ENCODE measurements around the gene CHI3L1.

GRCh38 chr1:203152158-203153034, 34.1 kb downstream of the CHI3L1 start:
- TF ChIP-seq SP1 (IDR thresholded peaks at IDR 0.05), result no peak
- TF ChIP-seq, protein P1, sequence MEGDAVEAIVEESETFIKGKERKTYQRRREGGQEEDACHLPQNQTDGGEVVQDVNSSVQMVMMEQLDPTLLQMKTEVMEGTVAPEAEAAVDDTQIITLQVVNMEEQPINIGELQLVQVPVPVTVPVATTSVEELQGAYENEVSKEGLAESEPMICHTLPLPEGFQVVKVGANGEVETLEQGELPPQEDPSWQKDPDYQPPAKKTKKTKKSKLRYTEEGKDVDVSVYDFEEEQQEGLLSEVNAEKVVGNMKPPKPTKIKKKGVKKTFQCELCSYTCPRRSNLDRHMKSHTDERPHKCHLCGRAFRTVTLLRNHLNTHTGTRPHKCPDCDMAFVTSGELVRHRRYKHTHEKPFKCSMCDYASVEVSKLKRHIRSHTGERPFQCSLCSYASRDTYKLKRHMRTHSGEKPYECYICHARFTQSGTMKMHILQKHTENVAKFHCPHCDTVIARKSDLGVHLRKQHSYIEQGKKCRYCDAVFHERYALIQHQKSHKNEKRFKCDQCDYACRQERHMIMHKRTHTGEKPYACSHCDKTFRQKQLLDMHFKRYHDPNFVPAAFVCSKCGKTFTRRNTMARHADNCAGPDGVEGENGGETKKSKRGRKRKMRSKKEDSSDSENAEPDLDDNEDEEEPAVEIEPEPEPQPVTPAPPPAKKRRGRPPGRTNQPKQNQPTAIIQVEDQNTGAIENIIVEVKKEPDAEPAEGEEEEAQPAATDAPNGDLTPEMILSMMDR (IDR thresholded peaks at IDR 0.05; ENCODE audit: low read depth, low read length, missing input control), result no peak
- no peak for TF ChIP-seq NR2F2 (IDR thresholded peaks at IDR 0.05)
- TF ChIP-seq MAX (IDR thresholded peaks at IDR 0.05), result no peak
- TF ChIP-seq FOXA1 (IDR thresholded peaks at IDR 0.05), result no peak
- no peak for TF ChIP-seq RXRA (IDR thresholded peaks at IDR 0.05)
- TF ChIP-seq HNF4A (conservative IDR thresholded peaks at IDR 0.05), result no peak
- TF ChIP-seq RAD21 (IDR thresholded peaks at IDR 0.05), result no peak
- TF ChIP-seq GABPA (IDR thresholded peaks at IDR 0.05 in 1 of 2, conservative IDR thresholded peaks at IDR 0.05 in 1 of 2), result no peak
- no peak for TF ChIP-seq JUND (IDR thresholded peaks at IDR 0.05)
- TF ChIP-seq, protein P2, sequence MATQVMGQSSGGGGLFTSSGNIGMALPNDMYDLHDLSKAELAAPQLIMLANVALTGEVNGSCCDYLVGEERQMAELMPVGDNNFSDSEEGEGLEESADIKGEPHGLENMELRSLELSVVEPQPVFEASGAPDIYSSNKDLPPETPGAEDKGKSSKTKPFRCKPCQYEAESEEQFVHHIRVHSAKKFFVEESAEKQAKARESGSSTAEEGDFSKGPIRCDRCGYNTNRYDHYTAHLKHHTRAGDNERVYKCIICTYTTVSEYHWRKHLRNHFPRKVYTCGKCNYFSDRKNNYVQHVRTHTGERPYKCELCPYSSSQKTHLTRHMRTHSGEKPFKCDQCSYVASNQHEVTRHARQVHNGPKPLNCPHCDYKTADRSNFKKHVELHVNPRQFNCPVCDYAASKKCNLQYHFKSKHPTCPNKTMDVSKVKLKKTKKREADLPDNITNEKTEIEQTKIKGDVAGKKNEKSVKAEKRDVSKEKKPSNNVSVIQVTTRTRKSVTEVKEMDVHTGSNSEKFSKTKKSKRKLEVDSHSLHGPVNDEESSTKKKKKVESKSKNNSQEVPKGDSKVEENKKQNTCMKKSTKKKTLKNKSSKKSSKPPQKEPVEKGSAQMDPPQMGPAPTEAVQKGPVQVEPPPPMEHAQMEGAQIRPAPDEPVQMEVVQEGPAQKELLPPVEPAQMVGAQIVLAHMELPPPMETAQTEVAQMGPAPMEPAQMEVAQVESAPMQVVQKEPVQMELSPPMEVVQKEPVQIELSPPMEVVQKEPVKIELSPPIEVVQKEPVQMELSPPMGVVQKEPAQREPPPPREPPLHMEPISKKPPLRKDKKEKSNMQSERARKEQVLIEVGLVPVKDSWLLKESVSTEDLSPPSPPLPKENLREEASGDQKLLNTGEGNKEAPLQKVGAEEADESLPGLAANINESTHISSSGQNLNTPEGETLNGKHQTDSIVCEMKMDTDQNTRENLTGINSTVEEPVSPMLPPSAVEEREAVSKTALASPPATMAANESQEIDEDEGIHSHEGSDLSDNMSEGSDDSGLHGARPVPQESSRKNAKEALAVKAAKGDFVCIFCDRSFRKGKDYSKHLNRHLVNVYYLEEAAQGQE (IDR thresholded peaks at IDR 0.05), result no peak
- TF ChIP-seq EGR1 (IDR thresholded peaks at IDR 0.05; ENCODE audit: low read depth in 2 of 2), result no peak
- TF ChIP-seq HNF4G (IDR thresholded peaks at IDR 0.05), result no peak
- TF ChIP-seq TAF1 (conservative IDR thresholded peaks at IDR 0.05), result no peak
